Central memory CD8-positive, alpha-beta T cell (primary cell): Measurements from ENCODE around the gene KLHL18.
A peak's percentile ranks its signal among the peaks of the same experiment; 100 is the strongest.

ENCODE experiments used
- ATAC-seq: fragments of 150-1000 bp; cut with Tn5 transposase; replicated peaks from 2 replicates; pipeline ENCODE4 v1.10.0; 2022; ENCODE audit warnings: mild to moderate bottlenecking, moderate FRiP score, moderate number of reproducible peaks; ENCODE audit not compliant: poor library complexity, severe bottlenecking; ENCODE audit errors: extremely low read depth
- DNase-seq, 2 donors: peaks; one replicate each; pipeline ENCODE4 v3.0.0; 2021; ENCODE audit warnings: low spot score in 2 of 2
- H3K27ac Mint-ChIP-seq: one replicate; pipeline ENCODE4 v1.8.0; 2022; ENCODE audit warnings: low read depth, mild to moderate bottlenecking, moderate library complexity, mixed read lengths
- H3K27me3 Mint-ChIP-seq: one replicate; pipeline ENCODE4 v1.8.0; 2022; ENCODE audit warnings: mixed read lengths
- H3K36me3 Mint-ChIP-seq: one replicate; pipeline ENCODE4 v1.8.0; 2022; ENCODE audit warnings: mild to moderate bottlenecking, moderate library complexity, mixed read lengths; ENCODE audit not compliant: insufficient read depth
- H3K4me1 Mint-ChIP-seq: one replicate; pipeline ENCODE4 v1.8.0; 2022; ENCODE audit warnings: mixed read lengths
- H3K4me3 Mint-ChIP-seq: one replicate; pipeline ENCODE4 v1.8.0; 2022; ENCODE audit warnings: mild to moderate bottlenecking, moderate library complexity, mixed read lengths
- H3K9me3 Mint-ChIP-seq: one replicate; pipeline ENCODE4 v1.8.0; 2022; ENCODE audit warnings: mixed read lengths

Gene KLHL18

GRCh38 chr3:47333907-47334306, 51.2 kb downstream of the KLHL18 start:
- Mint-ChIP-seq H3K4me3 (no peak overlapping the region), H3K27ac (peak overlapping the region; percentile 26), H3K9me3 (no peaks in the 10 kb centered on the region), H3K4me1 (no peaks in the 10 kb centered on the region), H3K27me3 (no peaks in the 10 kb centered on the region), H3K36me3 (peaks cover 55% of the 10 kb centered on the region)
- no peak for DNase-seq
- ATAC-seq, result no peak

- H3K9me3 Mint-ChIP-seq, result no peaks in the 10 kb centered on the region
- DNase-seq (no peak), ATAC-seq (no peak)
- no peaks in the 10 kb centered on the region for H3K4me1 Mint-ChIP-seq
- peaks cover 34% of the 10 kb centered on the region for H3K36me3 Mint-ChIP-seq
- no peaks in the 10 kb centered on the region for H3K27me3 Mint-ChIP-seq
- H3K27ac Mint-ChIP-seq, result no peak overlapping the region
- no peak overlapping the region for H3K4me3 Mint-ChIP-seq
These were observed 54.9 kb downstream of the KLHL18 start for GRCh38 chr3:47337656-47338055.

DNA sequence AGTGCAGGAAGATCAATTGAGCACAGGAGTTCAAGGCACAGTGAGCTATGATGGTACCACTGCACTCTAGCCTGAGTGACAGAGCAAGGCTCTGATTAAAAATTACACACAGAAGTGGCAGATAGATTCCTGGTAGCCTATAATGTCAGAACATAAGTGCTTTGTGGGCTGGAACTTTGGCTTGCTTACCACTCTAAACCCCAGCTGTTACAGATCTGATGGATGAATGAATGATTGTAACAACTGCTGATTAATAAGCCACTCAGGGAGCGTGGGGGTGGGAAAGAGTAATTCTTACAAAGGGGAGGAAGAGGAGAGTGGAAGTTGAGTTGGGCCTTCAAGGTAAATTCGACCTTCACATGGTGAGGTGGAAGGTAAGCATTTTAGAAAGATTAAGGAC, 57.2 kb downstream of the KLHL18 start:
- Mint-ChIP-seq H3K36me3 (peaks cover 29% of the 10 kb centered on the region), H3K27ac (no peak overlapping the region), H3K4me3 (no peak overlapping the region), H3K4me1 (no peaks in the 10 kb centered on the region), H3K9me3 (no peaks in the 10 kb centered on the region), H3K27me3 (no peaks in the 10 kb centered on the region)
- no peak for DNase-seq
- no peak for ATAC-seq

GRCh38 chr3:47340866-47341265, 58.1 kb downstream of the KLHL18 start:
- ATAC-seq, result no peak
- no peak overlapping the region for H3K27ac Mint-ChIP-seq
- H3K9me3 Mint-ChIP-seq, result no peaks in the 10 kb centered on the region
- peaks cover 33% of the 10 kb centered on the region for H3K36me3 Mint-ChIP-seq
- H3K4me1 Mint-ChIP-seq, result no peaks in the 10 kb centered on the region
- no peak overlapping the region for H3K4me3 Mint-ChIP-seq
- no peak for DNase-seq
- H3K27me3 Mint-ChIP-seq, result no peaks in the 10 kb centered on the region

DNA sequence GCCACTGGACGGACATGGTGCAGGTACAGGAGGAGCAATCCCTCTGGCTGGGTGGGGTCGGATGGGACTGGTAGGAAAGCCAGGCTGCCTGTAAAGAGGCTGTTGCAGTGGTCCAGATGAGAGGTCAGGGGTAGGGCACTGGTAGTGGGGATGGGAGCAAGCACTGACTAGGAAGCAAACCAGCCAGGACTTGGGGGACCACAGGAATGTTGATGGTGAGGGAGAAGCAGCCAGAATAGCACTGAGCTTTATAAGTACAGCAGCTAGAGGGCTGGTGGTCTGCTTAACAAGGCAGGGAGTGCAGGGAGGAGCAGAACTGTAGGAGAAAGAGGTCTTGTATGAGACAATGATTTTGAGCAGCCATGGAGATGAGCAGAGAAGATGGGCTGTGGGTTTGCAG, 59.4 kb downstream of the KLHL18 start:
- no peaks in the 10 kb centered on the region for H3K27me3 Mint-ChIP-seq
- H3K36me3 Mint-ChIP-seq, result peaks cover 26% of the 10 kb centered on the region
- H3K9me3 Mint-ChIP-seq, result no peaks in the 10 kb centered on the region
- no peak for DNase-seq
- no peaks in the 10 kb centered on the region for H3K4me1 Mint-ChIP-seq
- no peak overlapping the region for H3K4me3 Mint-ChIP-seq
- H3K27ac Mint-ChIP-seq, result peak overlapping the region; percentile 86
- no peak for ATAC-seq

GRCh38 chr3:47342812-47343211, 60.1 kb downstream of the KLHL18 start:
- no peaks in the 10 kb centered on the region for H3K27me3 Mint-ChIP-seq
- no peaks in the 10 kb centered on the region for H3K4me1 Mint-ChIP-seq
- no peak for ATAC-seq
- H3K9me3 Mint-ChIP-seq, result no peaks in the 10 kb centered on the region
- H3K36me3 Mint-ChIP-seq, result peaks cover 24% of the 10 kb centered on the region
- no peak overlapping the region for H3K27ac Mint-ChIP-seq
- H3K4me3 Mint-ChIP-seq, result no peak overlapping the region
- DNase-seq, result no peak

DNA sequence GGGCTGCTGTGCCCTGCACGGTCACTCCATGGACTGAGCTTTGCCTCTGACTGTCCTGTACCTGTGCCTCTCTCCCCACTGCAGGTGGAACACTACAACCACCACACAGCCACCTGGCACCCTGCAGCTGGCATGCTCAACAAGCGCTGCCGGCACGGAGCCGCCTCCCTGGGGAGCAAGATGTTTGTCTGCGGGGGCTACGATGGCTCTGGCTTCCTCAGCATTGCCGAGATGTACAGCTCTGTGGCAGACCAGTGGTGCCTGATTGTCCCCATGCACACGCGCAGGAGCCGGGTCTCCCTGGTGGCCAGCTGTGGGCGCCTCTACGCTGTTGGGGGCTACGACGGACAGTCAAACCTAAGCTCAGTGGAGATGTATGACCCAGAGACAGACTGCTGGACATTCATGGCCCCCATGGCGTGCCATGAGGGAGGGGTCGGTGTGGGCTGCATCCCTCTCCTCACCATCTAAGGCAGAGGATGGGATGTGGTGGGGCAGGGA, 60.8 kb downstream of the KLHL18 start:
- Mint-ChIP-seq H3K4me1 (no peaks in the 10 kb centered on the region), H3K27ac (no peak overlapping the region), H3K27me3 (no peaks in the 10 kb centered on the region), H3K4me3 (no peak overlapping the region), H3K36me3 (peaks cover 20% of the 10 kb centered on the region), H3K9me3 (no peaks in the 10 kb centered on the region)
- no peak for DNase-seq
- no peak for ATAC-seq

- Mint-ChIP-seq H3K27ac (no peak overlapping the region), H3K36me3 (peaks cover 18% of the 10 kb centered on the region), H3K4me1 (no peaks in the 10 kb centered on the region), H3K27me3 (no peaks in the 10 kb centered on the region), H3K9me3 (no peaks in the 10 kb centered on the region), H3K4me3 (no peak overlapping the region)
- ATAC-seq, result no peak
- no peak for DNase-seq
These were observed 62.2 kb downstream of the KLHL18 start for GRCh38 chr3:47344971-47345370.

DNA sequence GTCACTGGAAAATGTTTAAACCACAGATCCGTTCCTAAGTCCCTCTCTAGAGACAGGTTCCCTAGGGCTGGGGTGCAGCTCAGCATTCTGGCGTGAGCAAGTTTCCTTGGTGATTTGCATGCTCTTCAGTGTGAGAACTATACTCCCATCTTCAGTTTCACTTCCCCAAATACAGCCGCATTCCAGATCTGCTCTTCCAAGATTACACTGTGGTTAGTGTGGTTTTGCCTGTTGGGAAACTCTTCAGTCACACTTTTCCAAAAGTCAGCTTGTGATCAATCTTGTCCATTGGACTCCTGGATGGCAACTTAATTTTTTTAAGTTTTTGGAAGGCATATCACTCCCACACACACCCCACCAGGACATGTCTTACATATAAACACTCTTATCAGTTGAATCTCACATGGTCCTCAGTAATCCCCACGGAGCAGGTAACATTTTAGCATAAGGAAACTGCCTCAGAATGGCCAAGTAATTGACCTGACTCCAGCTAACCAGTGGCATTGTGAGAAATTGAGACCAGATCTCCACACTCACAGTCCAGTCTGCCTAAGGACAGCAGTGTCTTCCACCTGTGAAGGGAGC, 64.6 kb downstream of the KLHL18 start:
- no peak overlapping the region for H3K27ac Mint-ChIP-seq
- no peak for ATAC-seq
- H3K27me3 Mint-ChIP-seq, result no peaks in the 10 kb centered on the region
- H3K4me1 Mint-ChIP-seq, result no peaks in the 10 kb centered on the region
- no peaks in the 10 kb centered on the region for H3K9me3 Mint-ChIP-seq
- H3K4me3 Mint-ChIP-seq, result no peak overlapping the region
- peaks cover 14% of the 10 kb centered on the region for H3K36me3 Mint-ChIP-seq
- no peak for DNase-seq

DNA sequence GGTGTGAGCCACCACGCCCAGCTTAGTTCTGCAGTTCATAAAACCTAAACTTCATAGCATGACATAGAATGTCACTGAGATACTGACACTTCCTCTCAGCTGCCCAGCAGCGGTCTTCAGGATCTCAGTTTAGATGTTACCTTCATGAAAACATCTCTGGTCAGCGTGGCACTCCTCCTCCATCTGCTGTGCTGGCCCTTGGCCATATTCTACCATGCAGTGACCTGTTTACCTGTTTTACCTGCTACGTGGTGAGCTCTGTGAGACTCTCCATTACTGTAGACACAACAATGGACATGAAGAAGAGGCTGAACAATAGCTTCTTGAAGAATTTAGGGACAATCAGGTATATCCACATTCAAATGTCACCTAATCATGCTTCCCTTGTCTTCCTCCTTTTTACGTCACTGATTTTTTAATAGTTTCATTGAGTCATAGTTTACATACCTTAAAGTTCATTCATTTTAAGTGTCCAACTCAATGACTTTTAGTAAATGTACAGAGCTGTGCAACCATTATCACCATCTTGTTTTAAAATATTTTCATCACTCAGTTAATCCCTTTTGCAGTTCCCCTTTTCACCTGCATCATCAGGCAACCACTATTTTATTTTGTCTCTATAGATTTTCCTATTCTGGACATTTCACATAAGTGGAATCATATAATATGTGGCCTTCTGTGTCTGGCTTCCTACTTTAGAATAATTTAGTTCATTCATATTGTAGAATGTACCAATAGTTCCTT, 65.8 kb downstream of the KLHL18 start:
- Mint-ChIP-seq H3K4me1 (no peaks in the 10 kb centered on the region), H3K27ac (no peak overlapping the region), H3K36me3 (peaks cover 12% of the 10 kb centered on the region), H3K4me3 (no peak overlapping the region), H3K9me3 (no peaks in the 10 kb centered on the region), H3K27me3 (no peaks in the 10 kb centered on the region)
- no peak for ATAC-seq
- no peak for DNase-seq

DNA sequence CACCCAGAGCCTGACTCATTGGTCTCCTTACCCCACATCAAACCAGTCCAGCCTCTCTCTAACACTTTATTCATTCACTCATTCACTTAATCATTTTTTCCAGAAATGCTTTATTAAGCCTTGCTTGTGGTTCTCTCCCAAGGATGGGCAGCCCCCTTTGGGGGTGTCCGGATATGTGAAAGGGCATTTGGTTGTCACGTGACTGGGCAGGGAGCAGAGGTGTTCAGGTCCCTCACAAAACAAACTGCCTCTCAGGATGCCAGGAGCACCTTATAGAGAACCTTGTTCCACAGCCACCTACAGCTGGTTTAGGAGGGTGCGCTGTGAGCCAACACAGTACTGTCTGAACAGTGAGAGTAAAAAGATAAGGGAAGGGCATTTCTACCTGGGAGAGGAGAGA, 72.3 kb downstream of the KLHL18 start:
- DNase-seq (no peak), ATAC-seq (no peak)
- Mint-ChIP-seq H3K27me3 (no peaks in the 10 kb centered on the region), H3K4me3 (no peak overlapping the region), H3K27ac (no peak overlapping the region), H3K9me3 (peaks cover 1% of the 10 kb centered on the region), H3K36me3 (no peaks in the 10 kb centered on the region), H3K4me1 (no peaks in the 10 kb centered on the region)

GRCh38 chr3:47356201-47356600, 73.5 kb downstream of the KLHL18 start:
- Mint-ChIP-seq H3K36me3 (no peaks in the 10 kb centered on the region), H3K9me3 (peaks cover 6% of the 10 kb centered on the region), H3K27me3 (no peaks in the 10 kb centered on the region), H3K4me1 (no peaks in the 10 kb centered on the region), H3K27ac (no peak overlapping the region), H3K4me3 (no peak overlapping the region)
- DNase-seq, result no peak
- no peak for ATAC-seq

- no peak for DNase-seq
These were observed 76.6 kb downstream of the KLHL18 start for GRCh38 chr3:47359323-47359722.

More at GRCh38 chr3:47359323-47359722, 76.6 kb downstream of the KLHL18 start:
- no peak for ATAC-seq
- Mint-ChIP-seq H3K4me3 (no peak overlapping the region), H3K36me3 (no peaks in the 10 kb centered on the region), H3K4me1 (peaks cover 13% of the 10 kb centered on the region), H3K27ac (no peak overlapping the region), H3K27me3 (no peaks in the 10 kb centered on the region), H3K9me3 (peaks cover 6% of the 10 kb centered on the region)
